ENCODE measurements around the gene TAF3.
A peak's percentile ranks its signal among the peaks of the same experiment; 100 is the strongest.
"Not testable (repeated sequence)": the region's sequence is repeated elsewhere in the genome, so short reads cannot be mapped to it uniquely, and the experiment has no call there.

TAF3 gene

GRCh38 chr10:7811000-7811399 is 7.3 kb upstream of the TAF3 start:
- DNase-seq: no peak

- not testable (repeated sequence) for DNase-seq
These were observed 6.6 kb upstream of the TAF3 start for GRCh38 chr10:7811743-7812142.

- no peak for DNase-seq
These were observed 4.8 kb upstream of the TAF3 start for GRCh38 chr10:7813481-7813880.

GRCh38 chr10:7817576-7817975 is 729 bp upstream of the TAF3 start:
- DNase-seq: no peak

GRCh38 chr10:7817984-7818294 is 366 bp upstream of the TAF3 start:
- DNase-seq: no peak

- DNase-seq: peak; percentile 66
These were observed 786 bp downstream of the TAF3 start for GRCh38 chr10:7819121-7819460.

GRCh38 chr10:7824251-7824650 is 5.9 kb downstream of the TAF3 start:
- no peak for DNase-seq

GRCh38 chr10:7826971-7827370 is 8.7 kb downstream of the TAF3 start:
- no peak for DNase-seq

- no peak for DNase-seq
These were observed 11.1 kb downstream of the TAF3 start for GRCh38 chr10:7829289-7829834.

GRCh38 chr10:7832060-7832459 is 13.8 kb downstream of the TAF3 start:
- no peak for DNase-seq

GRCh38 chr10:7833210-7833609 is 14.9 kb downstream of the TAF3 start:
- DNase-seq: no peak

GRCh38 chr10:7834262-7834661 is 16.0 kb downstream of the TAF3 start:
- DNase-seq: no peak

- no peak for DNase-seq
These were observed 18.3 kb downstream of the TAF3 start for GRCh38 chr10:7836571-7836970.

- no peak for DNase-seq
These were observed 28.3 kb downstream of the TAF3 start for GRCh38 chr10:7846591-7846990.

GRCh38 chr10:7853226-7853842 is 35.0 kb downstream of the TAF3 start:
- DNase-seq: no peak

- DNase-seq: no peak
These were observed 35.6 kb downstream of the TAF3 start for GRCh38 chr10:7853890-7854289.

- no peak for DNase-seq
These were observed 36.9 kb downstream of the TAF3 start for GRCh38 chr10:7855205-7855604.

GRCh38 chr10:7856678-7857077 is 38.4 kb downstream of the TAF3 start:
- no peak for DNase-seq

GRCh38 chr10:7857262-7857661 is 39.0 kb downstream of the TAF3 start:
- no peak for DNase-seq

GRCh38 chr10:7861509-7862120 is 43.3 kb downstream of the TAF3 start:
- DNase-seq: no peak

GRCh38 chr10:7862121-7862514 is 43.8 kb downstream of the TAF3 start:
- no peak for DNase-seq

- no peak for DNase-seq
These were observed 47.9 kb downstream of the TAF3 start for GRCh38 chr10:7866176-7866575.

GRCh38 chr10:7872041-7872442 is 53.7 kb downstream of the TAF3 start:
- no peak for DNase-seq

GRCh38 chr10:7874864-7875263 is 56.6 kb downstream of the TAF3 start:
- DNase-seq: no peak

- DNase-seq: no peak
These were observed 58.3 kb downstream of the TAF3 start for GRCh38 chr10:7876541-7877127.
